HCT116 (cell line): ENCODE results near the gene DAPK1. TPM values are rescaled to one million over a fixed set of nuclear protein-coding genes. Genes with fewer than 3 reads are reported as not detected.

ENCODE experiments used
- ATAC-seq: fragments of 200-7000 bp; cut with Tn5 transposase; 2 replicates; pipeline ENCODE4 v1.9.1; 2020; ENCODE audit warnings: mild to moderate bottlenecking, moderate library complexity
- BruUV-seq: library from RNA; stranded (reverse); fragments of 400-500 nt; replicated peaks from 2 replicates; lab custom pipeline; 2021; lab: Mats Ljungman, UMichigan
- CTCF ChIA-PET: fragments of 300-600 bp; sonication (Branson Sonifier 250); formaldehyde crosslinking; loops from one replicate; lab custom pipeline; 2021; ENCODE audit warnings: antibody characterized with exemption; lab: Charles Lee
- POLR2A ChIA-PET: fragments of 300-600, 350-600 bp; sonication (Branson Sonifier 250); formaldehyde crosslinking; loops from one replicate; lab custom pipeline; 2021; ENCODE audit warnings: antibody characterized with exemption; lab: Charles Lee
- RAD21 ChIA-PET, 2 experiments: fragments of 300-600 bp; sonication (Branson Sonifier 250); formaldehyde crosslinking; loops; one replicate each; lab custom pipeline; 2023; ENCODE audit warnings: low total read pairs in 2 of 2; ENCODE audit not compliant: uncharacterized antibody in 2 of 2, unreplicated experiment in 2 of 2, low non-redundant PET in 1 of 2; lab: Charles Lee
- DNase-seq: peaks from one replicate; pipeline ENCODE4 v3.0.0-alpha.2; 2010; ENCODE audit warnings: low read depth, low spot score
- H2AFZ ChIP-seq: fragments of 200-600 bp; shearing (Covaris generic), sonication (generic); 2 replicates; pipeline ENCODE4 v1.6.1; 2017; ENCODE audit warnings: low read depth, mixed run types, mixed read lengths, antibody characterized with exemption, low read length; ENCODE audit not compliant: poor library complexity, severe bottlenecking
- H3K27ac ChIP-seq: 2 replicates; pipeline ENCODE4 v1.5.1; 2012; ENCODE audit warnings: low read depth, low read length
- H3K27me3 ChIP-seq: fragments of 200-600 bp; sonication (generic); 2 replicates; pipeline ENCODE4 v1.6.1; 2016; ENCODE audit warnings: mixed run types, low read length, mixed read lengths; ENCODE audit not compliant: insufficient read depth
- H3K36me3 ChIP-seq, 2 experiments: fragments of 200-500 bp in 1 of 2; fragments of 200-600 bp in 1 of 2; sonication (Bioruptor generic) in 1 of 2; sonication (generic) in 1 of 2; 2 replicates each; pipeline versions ENCODE4 v1.5.1 to v1.6.1; 2014 to 2016; ENCODE audit warnings: low read length in 2 of 2, inconsistent platforms in 1 of 2, mixed read lengths in 1 of 2, mixed run types in 1 of 2; ENCODE audit not compliant: insufficient read depth in 2 of 2, control insufficient read depth in 1 of 2
- H3K4me1 ChIP-seq, 2 experiments: fragments of 200-600 bp in 1 of 2; sonication (generic) in 1 of 2; 2 replicates each; pipeline versions ENCODE4 v1.5.1 to v1.6.1; 2012 to 2017; ENCODE audit warnings: low read length in 2 of 2, inconsistent platforms in 1 of 2, mild to moderate bottlenecking in 1 of 2, mixed read lengths in 1 of 2, mixed run types in 1 of 2, moderate library complexity in 1 of 2; ENCODE audit not compliant: insufficient read depth in 2 of 2, control insufficient read depth in 1 of 2
- H3K4me2 ChIP-seq: fragments of 200-600 bp; sonication (generic); 2 replicates; pipeline ENCODE4 v1.6.1; 2017; ENCODE audit warnings: mixed run types, low read length, mixed read lengths
- H3K4me3 ChIP-seq, 2 experiments: fragments of 200-600 bp in 1 of 2; sonication (generic) in 1 of 2; replicated peaks in 1 of 2; 2 replicates each; pipeline ENCODE4 v1.5.1; 2011 to 2016; ENCODE audit warnings: low read length in 2 of 2, control low read depth in 1 of 2, low read depth in 1 of 2, mild to moderate bottlenecking in 1 of 2, mixed read lengths in 1 of 2, mixed run types in 1 of 2
- H3K79me2 ChIP-seq: fragments of 200-600 bp; sonication (generic); 2 replicates; pipeline ENCODE4 v1.6.1; 2017; ENCODE audit warnings: mild to moderate bottlenecking, mixed run types, low read length, moderate library complexity, mixed read lengths; ENCODE audit not compliant: insufficient read depth
- H3K9ac ChIP-seq: fragments of 200-600 bp; sonication (generic); 2 replicates; pipeline ENCODE4 v1.6.1; 2016; ENCODE audit warnings: low read length, mixed read lengths
- H3K9me2 ChIP-seq: fragments of 200-600 bp; sonication (generic), shearing (Covaris generic); 2 replicates; pipeline ENCODE4 v1.6.1; 2017; ENCODE audit warnings: mixed run types, mild to moderate bottlenecking, moderate library complexity; ENCODE audit not compliant: insufficient read depth
- H3K9me3 ChIP-seq, 2 experiments: fragments of 200-500 bp in 1 of 2; fragments of 200-600 bp in 1 of 2; sonication (Bioruptor generic) in 1 of 2; sonication (generic) in 1 of 2; 2 replicates each; pipeline ENCODE4 v1.6.1; 2014 to 2017; ENCODE audit warnings: low read length in 2 of 2, mixed read lengths in 2 of 2, inconsistent platforms in 1 of 2, low read depth in 1 of 2, mild to moderate bottlenecking in 1 of 2, mixed run types in 1 of 2, moderate library complexity in 1 of 2; ENCODE audit not compliant: control insufficient read depth in 1 of 2, insufficient read depth in 1 of 2
- H4K20me1 ChIP-seq: fragments of 200-600 bp; sonication (generic), shearing (Covaris generic); 2 replicates; pipeline ENCODE4 v1.6.1; 2017; ENCODE audit warnings: mixed run types, mild to moderate bottlenecking, moderate library complexity; ENCODE audit not compliant: insufficient read depth
- ATF3 ChIP-seq: IDR thresholded peaks from 2 replicates; pipeline ENCODE4 v1.6.1; 2012
- CBX3 ChIP-seq: IDR thresholded peaks from 2 replicates; pipeline ENCODE4 v1.6.1; 2012; ENCODE audit warnings: low read depth
- CEBPB ChIP-seq: IDR thresholded peaks from 2 replicates; pipeline ENCODE4 v1.6.1; 2012; ENCODE audit warnings: low read depth
- EGR1 ChIP-seq: IDR thresholded peaks from 2 replicates; pipeline ENCODE4 v1.6.1; 2012; ENCODE audit warnings: low read depth
- ELF1 ChIP-seq: IDR thresholded peaks from 2 replicates; pipeline ENCODE4 v1.6.1; 2012; ENCODE audit warnings: low read depth, borderline replicate concordance
- EZH2phosphoT487 ChIP-seq: fragments of 200-600 bp; IDR thresholded peaks from 2 replicates; pipeline ENCODE4 v1.6.1; 2018; ENCODE audit warnings: antibody characterized with exemption, borderline replicate concordance
- JUND ChIP-seq: IDR thresholded peaks from 2 replicates; pipeline ENCODE4 v1.6.1; 2012
- MAX ChIP-seq: IDR thresholded peaks from 2 replicates; pipeline ENCODE4 v1.6.1; 2012
- POLR2A ChIP-seq: IDR thresholded peaks from 2 replicates; pipeline ENCODE4 v1.7.0; 2011; ENCODE audit warnings: borderline replicate concordance; ENCODE audit not compliant: insufficient read depth, insufficient read length; ENCODE audit errors: extremely low read depth
- POLR2AphosphoS5 ChIP-seq: IDR thresholded peaks from 2 replicates; pipeline ENCODE4 v1.6.1; 2011; ENCODE audit warnings: mild to moderate bottlenecking, low read depth, low read length, moderate library complexity
- REST ChIP-seq: IDR thresholded peaks from 2 replicates; pipeline ENCODE4 v1.6.1; 2012; ENCODE audit warnings: low read depth
- SIN3A ChIP-seq: IDR thresholded peaks from 2 replicates; pipeline ENCODE4 v1.6.1; 2012; ENCODE audit warnings: low read depth
- SRF ChIP-seq: IDR thresholded peaks from 2 replicates; pipeline ENCODE4 v1.6.1; 2012; ENCODE audit warnings: low read depth
- TCF7L2 ChIP-seq: IDR thresholded peaks from 2 replicates; pipeline ENCODE4 v1.7.0; 2011; ENCODE audit warnings: borderline replicate concordance, inconsistent platforms; ENCODE audit not compliant: insufficient read depth, insufficient read length; ENCODE audit errors: extremely low read depth
- ZBTB33 ChIP-seq: IDR thresholded peaks from 2 replicates; pipeline ENCODE4 v1.6.1; 2011; ENCODE audit warnings: mild to moderate bottlenecking, low read length, moderate library complexity; ENCODE audit not compliant: insufficient replicate concordance; ENCODE audit errors: extremely low read depth
- intact Hi-C: fragments of 100-400 bp; cut with micrococcal nuclease; formaldehyde crosslinking; loops from 2 replicates; pipeline ENCODE4 v1.10.0; 2022
- total RNA-seq: library from RNA; stranded (reverse); gene quantifications from one replicate; pipeline ENCODE4 v1.2.1, GENCODE V29; 2021; ENCODE audit not compliant: unreplicated experiment

The DAPK1 gene
- total RNA-seq, 1 experiment from 2014 or later: 5.6 TPM

- Histone ChIP-seq H4K20me1 (no peaks in the 10 kb centered on the region), H3K9me2 (no peaks in the 10 kb centered on the region), H3K4me2 (no peak overlapping the region), H3K27me3 (no peaks in the 10 kb centered on the region), H2AFZ (no peak overlapping the region), H3K9me3 (no peaks in the 10 kb centered on the region), H3K36me3 (no peaks in the 10 kb centered on the region; a peak in 1 of 4 replicates), H3K27ac (no peak overlapping the region), H3K4me1 (no peaks in the 10 kb centered on the region), H3K79me2 (no peaks in the 10 kb centered on the region), H3K9ac (no peak overlapping the region), H3K4me3 (no peak overlapping the region)
- RAD21 ChIA-PET: no interaction called here
- no TSS peak for BruUV-seq
- POLR2A ChIA-PET: no interaction called here
- DNase-seq: no peak
- CTCF ChIA-PET: no interaction called here
- ATAC-seq: no peak
- intact Hi-C loops: no loop called here
- TF ChIP-seq JUND: no peak
Measured at GRCh38 chr9:87542141-87542540, 44.5 kb downstream of the DAPK1 start.

- Histone ChIP-seq H3K36me3 (no peaks in the 10 kb centered on the region; a peak in 1 of 4 replicates), H3K4me2 (no peak overlapping the region), H3K4me1 (peaks cover 0 to 5% of the 10 kb centered on the region in 2 experiments; a peak in 1 of 4 replicates), H3K27ac (no peak overlapping the region), H3K9me2 (no peaks in the 10 kb centered on the region), H3K27me3 (no peaks in the 10 kb centered on the region), H3K9ac (no peak overlapping the region), H2AFZ (no peak overlapping the region), H4K20me1 (no peaks in the 10 kb centered on the region), H3K4me3 (no peak overlapping the region), H3K9me3 (no peaks in the 10 kb centered on the region), H3K79me2 (no peaks in the 10 kb centered on the region)
- ChIA-PET RAD21 (no interaction called here), CTCF (no interaction called here), POLR2A (no interaction called here)
- no peak for ATAC-seq
- DNase-seq: no peak
- no TSS peak for BruUV-seq
- intact Hi-C loops: no loop called here
- TF ChIP-seq POLR2AphosphoS5 (no peak), ATF3 (no peak), MAX (no peak), CEBPB (no peak), POLR2A (no peak), TCF7L2 (no peak), ZBTB33 (no peak), SIN3A (no peak), JUND (no peak), REST (no peak), SRF (no peak), EZH2phosphoT487 (no peak), ELF1 (no peak), CBX3 (no peak), EGR1 (no peak)
Measured at GRCh38 chr9:87543251-87543650, 45.6 kb downstream of the DAPK1 start.
